ACC112 (cell line): ENCODE results near the gene MARCHF4.

ENCODE experiments used
- H2AFZ ChIP-seq: fragments of 200-600 bp; sonication (generic); one replicate; pipeline ENCODE4 v1.6.0; 2017; ENCODE audit warnings: antibody characterized with exemption, low read length; ENCODE audit not compliant: unreplicated experiment
- H3K27ac ChIP-seq: fragments of 200-600 bp; sonication (generic); 2 replicates; pipeline ENCODE4 v1.5.1; 2014; ENCODE audit warnings: low read depth, mild to moderate bottlenecking, antibody characterized with exemption, low read length, moderate library complexity
- H3K27me3 ChIP-seq: fragments of 200-600 bp; sonication (generic); 2 replicates; pipeline ENCODE4 v1.6.1; 2014; ENCODE audit warnings: mild to moderate bottlenecking, antibody characterized with exemption, low read length, moderate library complexity, mixed read lengths; ENCODE audit not compliant: insufficient read depth
- H3K36me3 ChIP-seq: fragments of 200-600 bp; sonication (generic); 2 replicates; pipeline ENCODE4 v1.6.1; 2016; ENCODE audit warnings: mild to moderate bottlenecking, antibody characterized with exemption, low read length, moderate library complexity, mixed read lengths; ENCODE audit not compliant: insufficient read depth
- H3K4me1 ChIP-seq: fragments of 200-600 bp; sonication (generic); one replicate; pipeline ENCODE4 v1.6.1; 2016; ENCODE audit warnings: low read length, mixed read lengths; ENCODE audit not compliant: insufficient read depth, unreplicated experiment, control insufficient read depth
- H3K4me3 ChIP-seq: fragments of 200-600 bp; sonication (generic); 2 replicates; pipeline ENCODE4 v1.5.1; 2014; ENCODE audit warnings: mild to moderate bottlenecking, low read depth, low read length
- H3K79me2 ChIP-seq: fragments of 200-600 bp; sonication (generic); one replicate; pipeline ENCODE4 v1.6.0; 2016; ENCODE audit warnings: low read length; ENCODE audit not compliant: control insufficient read depth, unreplicated experiment, insufficient read depth

Gene MARCHF4, protein sequence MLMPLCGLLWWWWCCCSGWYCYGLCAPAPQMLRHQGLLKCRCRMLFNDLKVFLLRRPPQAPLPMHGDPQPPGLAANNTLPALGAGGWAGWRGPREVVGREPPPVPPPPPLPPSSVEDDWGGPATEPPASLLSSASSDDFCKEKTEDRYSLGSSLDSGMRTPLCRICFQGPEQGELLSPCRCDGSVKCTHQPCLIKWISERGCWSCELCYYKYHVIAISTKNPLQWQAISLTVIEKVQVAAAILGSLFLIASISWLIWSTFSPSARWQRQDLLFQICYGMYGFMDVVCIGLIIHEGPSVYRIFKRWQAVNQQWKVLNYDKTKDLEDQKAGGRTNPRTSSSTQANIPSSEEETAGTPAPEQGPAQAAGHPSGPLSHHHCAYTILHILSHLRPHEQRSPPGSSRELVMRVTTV

DNA sequence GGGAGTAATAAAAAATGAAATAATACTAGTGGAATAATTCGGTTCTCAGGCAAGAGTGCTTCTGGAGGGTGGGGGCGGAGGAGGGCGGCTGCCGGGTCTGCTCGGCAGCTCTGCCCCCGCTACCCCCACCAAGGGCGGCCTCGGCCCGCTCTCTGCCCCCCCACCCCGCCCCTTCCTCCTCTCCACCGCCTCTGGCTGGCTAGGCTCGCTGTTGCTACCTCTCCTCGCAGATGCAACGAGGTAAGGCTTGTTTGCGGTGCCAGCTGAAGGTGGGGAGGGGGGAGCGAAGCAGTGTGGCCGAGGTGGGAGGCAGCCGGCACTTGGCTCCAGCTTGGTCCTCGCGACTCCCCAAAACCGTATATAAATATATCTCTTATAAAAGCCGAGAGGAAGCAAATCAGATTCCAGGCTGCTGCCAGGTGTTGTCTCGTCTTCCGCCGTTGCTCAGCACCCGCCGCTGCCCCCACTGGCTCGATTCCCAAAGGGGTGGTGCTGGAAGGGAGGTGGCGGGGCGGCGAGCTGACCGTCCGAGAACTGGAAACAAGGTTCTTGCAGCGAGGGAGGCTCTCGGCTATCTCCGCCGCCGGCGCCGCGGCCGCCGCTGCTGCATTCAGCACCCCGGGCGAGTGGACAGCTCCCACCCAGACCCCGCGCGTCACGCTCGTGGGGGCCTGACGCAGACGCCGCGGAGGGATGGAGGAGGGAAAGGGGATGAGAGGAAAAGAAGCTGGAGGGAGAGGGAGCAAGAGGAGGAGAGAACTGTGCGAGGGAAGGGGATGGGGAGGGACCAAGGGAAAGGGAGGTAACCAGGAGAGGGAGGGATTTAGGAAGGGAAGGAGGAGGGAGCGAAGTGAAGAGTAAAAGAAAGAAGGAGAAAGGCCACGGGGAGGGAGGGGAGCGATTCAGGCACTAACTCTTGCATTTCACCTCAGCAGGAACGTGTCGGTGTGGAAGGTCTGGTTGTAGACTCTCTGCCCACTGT, at the start of gene MARCHF4:
Gene MARCHF4, minus strand, starts transcription at position 763 of the 982 bp plus-strand sequence. CDS start 2,223 bp downstream, outside the sequence.
- peak within 1 kb of the TSS; percentile 71 for H2AFZ ChIP-seq

DNA sequence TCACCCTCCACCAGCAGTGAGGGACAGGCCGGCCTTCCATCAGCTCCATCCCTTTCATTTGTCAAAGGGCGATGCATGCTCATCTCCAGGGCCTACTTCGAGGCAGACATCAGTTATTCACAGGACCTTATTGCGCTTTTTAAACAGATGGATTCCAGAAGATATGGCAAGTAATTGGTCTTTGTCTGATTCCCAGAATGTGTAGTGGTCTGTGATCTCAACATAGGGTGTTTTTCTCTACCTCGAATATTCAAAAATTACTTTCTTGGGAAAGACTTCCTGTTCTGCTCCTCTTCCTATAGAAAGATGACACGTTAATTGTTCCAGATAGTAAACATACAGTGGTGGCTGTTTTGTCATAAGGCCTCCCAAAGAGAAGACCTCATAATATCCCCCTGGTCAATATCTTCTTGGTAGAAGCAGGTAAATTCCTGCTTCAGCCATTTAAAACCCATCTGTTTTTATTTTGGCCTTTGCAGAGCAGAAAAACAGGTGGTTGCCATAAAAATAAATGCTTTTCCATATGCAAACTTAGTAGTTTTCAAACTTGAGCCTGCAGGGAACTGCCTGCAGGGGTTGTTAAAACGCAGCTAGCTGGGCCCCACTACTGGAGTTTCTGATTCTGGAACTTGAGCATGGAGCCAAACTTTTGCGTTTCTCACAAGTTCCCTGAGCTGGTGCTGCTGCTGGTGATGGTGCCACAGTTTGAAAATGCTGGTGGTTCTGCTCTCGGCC, 48.3 kb upstream of the MARCHF4 start:
- Histone ChIP-seq H3K27ac (no peak overlapping the region), H3K27me3 (no peaks in the 10 kb centered on the region), H2AFZ (no peak overlapping the region), H3K4me3 (no peak overlapping the region), H3K4me1 (peaks cover under 1% of the 10 kb centered on the region), H3K79me2 (no peaks in the 10 kb centered on the region), H3K36me3 (peaks cover 40% of the 10 kb centered on the region)

More for the DNA sequence above, at the start of gene MARCHF4:
- no peaks in the 10 kb centered on the region for H3K36me3 ChIP-seq
- H3K4me3 ChIP-seq, result peak within 1 kb of the TSS; percentile 87
- H3K27me3 ChIP-seq, result no peaks in the 10 kb centered on the region
- peaks cover 43% of the 10 kb centered on the region for H3K79me2 ChIP-seq
- peak within 1 kb of the TSS; percentile 98 for H3K27ac ChIP-seq
- peaks cover 43% of the 10 kb centered on the region for H3K4me1 ChIP-seq

DNA sequence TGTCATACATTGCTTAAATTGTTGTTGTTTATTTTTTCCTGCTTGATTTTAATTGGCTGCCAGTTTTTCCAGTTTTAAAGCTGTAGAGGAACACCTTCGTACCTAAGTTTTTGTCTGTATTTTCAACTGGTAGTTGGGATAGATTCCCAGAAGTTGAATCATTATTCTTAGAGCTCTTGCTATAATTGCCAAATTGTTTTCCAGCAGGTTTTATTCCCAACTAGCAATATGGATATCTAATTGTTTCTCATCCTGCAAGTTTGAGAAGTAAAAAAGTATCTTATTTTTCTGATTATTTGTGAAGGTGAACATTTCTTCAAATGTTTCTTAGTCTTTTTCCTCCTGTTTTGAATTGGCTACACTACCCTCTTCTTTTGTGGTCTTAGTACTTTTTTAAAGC, 46.7 kb upstream of the MARCHF4 start:
- no peaks in the 10 kb centered on the region for H3K4me1 ChIP-seq
- no peaks in the 10 kb centered on the region for H3K27me3 ChIP-seq
- no peak overlapping the region for H3K27ac ChIP-seq
- no peak overlapping the region for H3K4me3 ChIP-seq
- H2AFZ ChIP-seq, result no peak overlapping the region
- H3K36me3 ChIP-seq, result peaks cover 25% of the 10 kb centered on the region
- peaks cover 3% of the 10 kb centered on the region for H3K79me2 ChIP-seq

DNA sequence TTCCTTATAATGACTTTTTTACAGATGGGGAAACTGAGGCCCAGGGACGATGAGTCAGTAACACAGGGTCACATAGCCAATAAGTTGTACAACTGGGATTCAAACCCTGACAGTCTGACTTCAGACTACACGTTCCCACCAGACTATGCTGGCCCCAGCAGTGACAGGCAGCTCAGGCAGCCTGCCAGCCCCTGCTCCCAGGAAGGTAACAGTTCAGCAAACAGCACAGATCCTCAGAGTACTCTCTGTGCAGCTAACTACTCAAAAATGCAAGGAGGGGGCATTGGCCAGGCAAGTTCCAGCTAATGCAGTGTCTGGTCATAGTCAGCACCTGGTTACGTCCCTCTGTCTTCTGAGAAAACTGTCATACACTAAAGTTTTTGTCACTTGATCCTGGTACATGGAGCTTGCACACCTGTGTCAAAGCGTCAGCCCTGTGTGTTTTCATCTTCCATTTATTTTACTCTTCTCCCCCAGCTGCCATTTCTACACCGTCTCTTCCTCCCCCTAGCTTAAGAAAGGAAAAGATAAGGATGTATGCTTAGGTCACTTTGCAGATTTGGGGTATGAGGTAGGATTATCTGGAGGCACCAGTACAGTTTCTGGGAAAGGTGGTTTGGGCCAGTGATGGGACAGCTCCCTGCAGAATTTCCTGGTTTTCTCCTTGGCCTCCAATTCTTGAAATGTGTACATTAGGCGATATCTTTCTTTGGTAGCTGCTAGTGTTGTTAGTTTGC, 44.5 kb upstream of the MARCHF4 start:
- H2AFZ ChIP-seq, result no peak overlapping the region
- no peak overlapping the region for H3K4me3 ChIP-seq
- H3K27me3 ChIP-seq, result no peaks in the 10 kb centered on the region
- H3K79me2 ChIP-seq, result peaks cover 13% of the 10 kb centered on the region
- peaks cover 8% of the 10 kb centered on the region for H3K4me1 ChIP-seq
- peaks cover 6% of the 10 kb centered on the region; the same call in 1 of the 2 replicates for H3K36me3 ChIP-seq
- H3K27ac ChIP-seq, result no peak overlapping the region

DNA sequence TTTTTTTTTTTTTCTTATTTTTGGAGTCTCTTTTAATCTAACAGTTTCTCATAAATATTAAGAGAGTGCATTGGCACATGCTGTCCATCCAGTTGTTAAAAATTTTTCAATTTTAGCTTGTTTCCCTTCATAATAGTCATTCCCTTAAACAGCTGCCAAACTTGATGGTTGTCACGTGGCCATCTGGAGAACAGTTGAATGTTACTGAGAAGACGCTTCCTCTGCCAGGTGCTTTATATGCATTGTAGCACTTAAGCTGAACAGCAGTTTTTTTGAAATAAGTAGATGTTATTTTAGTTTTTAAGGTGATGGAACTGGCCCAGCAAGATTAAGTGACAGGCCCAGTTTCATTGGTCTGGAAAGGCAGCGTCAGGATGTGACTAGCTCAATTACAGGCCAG, 43.3 kb upstream of the MARCHF4 start:
- no peak overlapping the region for H3K4me3 ChIP-seq
- no peak overlapping the region for H2AFZ ChIP-seq
- peaks cover 8% of the 10 kb centered on the region for H3K4me1 ChIP-seq
- H3K79me2 ChIP-seq, result peaks cover 13% of the 10 kb centered on the region
- no peak overlapping the region for H3K27ac ChIP-seq
- H3K27me3 ChIP-seq, result no peaks in the 10 kb centered on the region
- peaks cover 1% of the 10 kb centered on the region; the same call in 1 of the 2 replicates for H3K36me3 ChIP-seq

DNA sequence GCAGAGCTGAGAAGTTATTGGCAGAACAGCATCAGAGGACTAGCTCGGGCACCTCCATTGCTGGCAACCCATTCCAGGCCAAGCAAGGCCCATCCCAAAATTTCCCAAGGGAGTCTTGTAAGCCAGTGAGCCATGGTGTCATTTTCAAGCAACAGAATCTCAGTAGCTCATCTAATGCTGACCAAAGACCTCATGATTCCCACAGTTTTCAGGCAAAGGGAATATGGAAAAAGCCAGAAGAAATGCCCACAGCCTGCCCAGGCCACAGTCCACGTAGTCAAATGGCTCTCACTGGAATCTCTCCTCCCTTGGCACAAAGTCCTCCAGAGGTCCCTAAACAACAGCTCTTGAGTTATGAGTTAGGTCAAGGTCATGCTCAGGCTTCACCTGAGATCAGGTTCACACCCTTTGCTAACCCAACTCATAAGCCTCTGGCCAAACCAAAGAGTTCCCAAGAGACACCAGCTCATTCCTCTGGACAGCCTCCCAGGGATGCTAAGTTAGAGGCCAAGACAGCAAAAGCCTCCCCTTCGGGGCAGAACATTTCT, 42.6 kb upstream of the MARCHF4 start:
- peaks cover 8% of the 10 kb centered on the region for H3K4me1 ChIP-seq

DNA sequence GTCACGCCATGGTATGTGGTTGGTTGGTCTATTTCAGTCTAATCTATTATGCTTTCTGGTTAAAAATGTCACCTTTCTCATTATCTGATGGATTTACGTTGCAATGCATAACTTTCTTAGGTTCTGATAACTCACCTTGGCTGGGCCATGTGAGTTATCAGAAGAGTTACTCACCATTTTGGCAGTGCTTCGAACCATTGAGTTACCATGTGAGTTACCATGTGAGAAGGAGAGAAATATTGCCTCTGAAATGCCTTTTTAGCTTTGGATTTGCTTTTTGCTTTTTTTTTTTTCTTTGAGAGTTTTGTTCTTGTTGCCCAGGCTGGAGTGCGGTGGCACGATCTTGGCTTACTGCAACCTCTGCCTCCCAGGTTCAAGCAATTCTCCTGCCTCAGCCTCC, 41.6 kb upstream of the MARCHF4 start:
- peaks cover 13% of the 10 kb centered on the region for H3K79me2 ChIP-seq
- H3K27me3 ChIP-seq, result no peaks in the 10 kb centered on the region
- H3K36me3 ChIP-seq, result no peaks in the 10 kb centered on the region
- H3K4me3 ChIP-seq, result peak overlapping the region; percentile 87
- H3K4me1 ChIP-seq, result peaks cover 8% of the 10 kb centered on the region
- H3K27ac ChIP-seq, result no peak overlapping the region
- no peak overlapping the region for H2AFZ ChIP-seq

More for the DNA sequence above, 42.6 kb upstream of the MARCHF4 start:
- H3K27me3 ChIP-seq, result no peaks in the 10 kb centered on the region
- H2AFZ ChIP-seq, result no peak overlapping the region
- peaks cover 13% of the 10 kb centered on the region for H3K79me2 ChIP-seq
- no peak overlapping the region for H3K27ac ChIP-seq
- H3K4me3 ChIP-seq, result no peak overlapping the region
- no peaks in the 10 kb centered on the region for H3K36me3 ChIP-seq

DNA sequence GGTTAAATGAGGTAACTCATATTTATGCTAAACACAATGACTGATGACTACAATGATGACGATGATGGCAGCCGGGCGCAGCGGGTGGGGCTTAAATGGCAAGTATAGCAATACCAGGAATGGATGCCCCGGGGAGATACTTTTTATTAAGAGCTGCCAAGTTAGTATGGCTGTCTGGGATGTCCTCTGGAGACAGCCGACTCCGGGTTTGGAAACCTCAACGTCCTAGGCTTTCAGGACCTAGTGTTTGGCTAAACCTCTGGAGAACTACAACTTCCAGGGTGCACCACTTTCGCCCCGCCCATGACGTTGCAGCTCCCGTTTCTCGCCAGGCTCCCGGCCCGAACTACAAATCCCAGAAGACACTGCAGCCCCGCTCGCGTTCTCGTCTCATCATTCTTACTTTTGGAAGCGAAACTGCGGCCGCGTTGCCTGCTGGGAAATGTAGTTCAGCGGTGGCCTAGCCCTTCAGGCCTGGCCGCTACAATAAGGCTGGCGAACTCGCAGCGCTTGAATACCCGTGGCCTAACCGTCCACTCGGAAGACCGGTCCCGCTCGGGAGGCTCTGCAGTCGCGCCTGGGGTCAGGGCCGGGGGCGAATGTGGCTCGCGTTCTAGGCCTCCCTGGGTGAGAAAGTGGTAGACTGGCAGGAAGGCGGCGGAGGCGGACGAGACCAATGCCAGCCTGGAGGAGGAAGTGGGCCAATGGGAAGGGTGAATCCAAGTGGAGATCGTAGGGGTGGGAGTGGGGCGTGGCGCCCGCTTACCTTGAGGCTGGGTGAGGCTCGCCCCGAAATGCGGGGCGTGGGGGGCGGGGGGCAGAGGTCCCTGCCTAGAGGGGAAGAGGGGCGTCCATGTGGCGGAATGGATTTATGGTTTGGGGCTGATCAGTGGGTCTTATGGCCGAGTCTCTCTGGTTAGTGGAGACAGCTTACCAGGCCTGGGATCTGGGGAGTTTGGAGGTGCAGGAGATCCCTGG, 40.0 kb upstream of the MARCHF4 start, which contains the start of gene SMARCAL1:
Gene SMARCAL1, plus strand, starts transcription at position 463 of the 978 bp plus-strand sequence. CDS start 2,221 bp downstream, outside the sequence.
- Histone ChIP-seq H3K79me2 (peaks cover 13% of the 10 kb centered on the region), H3K4me3 (peak within 1 kb of the TSS; percentile 87), H2AFZ (peak within 1 kb of the TSS; percentile 79), H3K27me3 (no peaks in the 10 kb centered on the region), H3K4me1 (peaks cover 8% of the 10 kb centered on the region), H3K36me3 (no peaks in the 10 kb centered on the region), H3K27ac (peak within 1 kb of the TSS; percentile 66)

DNA sequence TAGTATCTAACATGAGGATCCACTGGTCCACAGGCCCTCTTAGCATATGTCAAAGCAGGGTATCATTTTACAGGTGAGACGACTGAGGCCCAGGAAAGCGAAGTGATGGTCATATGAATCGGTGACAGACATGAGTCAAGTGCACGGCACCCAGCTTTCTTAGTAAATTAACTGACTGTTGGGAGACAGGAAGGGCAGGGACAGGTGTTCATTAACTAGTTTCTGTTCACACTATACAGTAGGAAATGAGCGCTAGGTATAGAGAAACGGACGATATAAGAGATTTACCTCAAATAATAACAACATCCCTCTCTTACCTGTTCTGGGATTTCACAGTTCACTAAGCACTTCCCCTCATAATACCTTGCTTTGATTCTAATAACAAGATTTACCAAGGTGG, 38.3 kb upstream of the MARCHF4 start:
- no peak overlapping the region for H3K4me3 ChIP-seq
- no peak overlapping the region for H2AFZ ChIP-seq
- no peaks in the 10 kb centered on the region for H3K27me3 ChIP-seq
- H3K36me3 ChIP-seq, result no peaks in the 10 kb centered on the region
- H3K27ac ChIP-seq, result no peak overlapping the region
- H3K79me2 ChIP-seq, result peaks cover 13% of the 10 kb centered on the region
- peaks cover 8% of the 10 kb centered on the region for H3K4me1 ChIP-seq
